Nephron (organoid): ENCODE data around the gene MAPK8IP2.

Source experiments
- H3K27ac Mint-ChIP-seq, 3 experiments: 2 replicates each; pipeline ENCODE4 v1.8.0; 2020; ENCODE audit warnings: mixed read lengths in 3 of 3, mild to moderate bottlenecking in 2 of 3, moderate library complexity in 1 of 3
- H3K27me3 Mint-ChIP-seq: 2 replicates; pipeline ENCODE4 v1.8.0; 2021; ENCODE audit warnings: low read depth, mild to moderate bottlenecking, moderate library complexity, mixed read lengths
- H3K36me3 Mint-ChIP-seq: 2 replicates; pipeline ENCODE4 v1.8.0; 2020; ENCODE audit warnings: low read depth, mixed read lengths
- H3K4me1 Mint-ChIP-seq: 2 replicates; pipeline ENCODE4 v1.8.0; 2020; ENCODE audit warnings: mixed read lengths
- H3K4me3 Mint-ChIP-seq, 3 experiments: 2 replicates each; pipeline ENCODE4 v1.8.0; 2020; ENCODE audit warnings: mild to moderate bottlenecking in 3 of 3, mixed read lengths in 3 of 3, moderate library complexity in 2 of 3
- H3K9me3 Mint-ChIP-seq: 2 replicates; pipeline ENCODE4 v1.8.0; 2020; ENCODE audit warnings: mixed read lengths
- CTCF ChIP-seq, 3 experiments: fragments of 200-600 bp; sonication (generic); IDR thresholded peaks; one replicate each; pipeline ENCODE4 v1.5.0; 2021; ENCODE audit warnings: antibody characterized with exemption in 3 of 3; ENCODE audit not compliant: unreplicated experiment in 3 of 3

Gene MAPK8IP2

GRCh38 chr22:50585238-50585637 lies 15.4 kb upstream of the MAPK8IP2 start:
- TF ChIP-seq CTCF (IDR thresholded peaks at IDR 0.05; ENCODE audit: unreplicated experiment in 3 of 3) = no peak
- H3K4me3 Mint-ChIP-seq = peak overlapping the region; percentile 31 to 67 (median 59)
- no peaks in the 10 kb centered on the region for H3K9me3 Mint-ChIP-seq
- peaks cover 5% of the 10 kb centered on the region for H3K36me3 Mint-ChIP-seq
- peaks cover 2% of the 10 kb centered on the region for H3K4me1 Mint-ChIP-seq
- no peak overlapping the region for H3K27ac Mint-ChIP-seq
- no peaks in the 10 kb centered on the region for H3K27me3 Mint-ChIP-seq

- Mint-ChIP-seq H3K27me3 (no peaks in the 10 kb centered on the region), H3K4me1 (no peaks in the 10 kb centered on the region), H3K36me3 (no peaks in the 10 kb centered on the region), H3K4me3 (peak overlapping the region in 1 of 3 experiments; percentile 34), H3K9me3 (no peaks in the 10 kb centered on the region), H3K27ac (no peak overlapping the region)
- no peak for TF ChIP-seq CTCF (IDR thresholded peaks at IDR 0.05; ENCODE audit: unreplicated experiment in 3 of 3)
Observed at GRCh38 chr22:50585781-50586180, 14.8 kb upstream of the MAPK8IP2 start.

- H3K9me3 Mint-ChIP-seq = no peaks in the 10 kb centered on the region
- H3K27ac Mint-ChIP-seq = no peak overlapping the region
- no peaks in the 10 kb centered on the region for H3K36me3 Mint-ChIP-seq
- H3K4me3 Mint-ChIP-seq = no peak overlapping the region
- TF ChIP-seq CTCF (IDR thresholded peaks at IDR 0.05; ENCODE audit: unreplicated experiment in 3 of 3) = no peak
- no peaks in the 10 kb centered on the region for H3K4me1 Mint-ChIP-seq
- H3K27me3 Mint-ChIP-seq = no peaks in the 10 kb centered on the region
Observed at GRCh38 chr22:50586416-50586815, 14.2 kb upstream of the MAPK8IP2 start.

- Mint-ChIP-seq H3K27me3 (no peaks in the 10 kb centered on the region), H3K27ac (no peak overlapping the region), H3K4me1 (no peaks in the 10 kb centered on the region), H3K36me3 (peaks cover 4% of the 10 kb centered on the region), H3K9me3 (no peaks in the 10 kb centered on the region), H3K4me3 (no peak overlapping the region)
- no peak for TF ChIP-seq CTCF (IDR thresholded peaks at IDR 0.05; ENCODE audit: unreplicated experiment in 3 of 3)
Observed at GRCh38 chr22:50587407-50587806, 13.2 kb upstream of the MAPK8IP2 start.

GRCh38 chr22:50595189-50595588 lies 5.4 kb upstream of the MAPK8IP2 start:
- H3K36me3 Mint-ChIP-seq = peaks cover 13% of the 10 kb centered on the region
- no peak for TF ChIP-seq CTCF (IDR thresholded peaks at IDR 0.05; ENCODE audit: unreplicated experiment in 3 of 3)
- no peaks in the 10 kb centered on the region for H3K4me1 Mint-ChIP-seq

GRCh38 chr22:50597097-50597496 lies 3.5 kb upstream of the MAPK8IP2 start:
- peaks cover 13% of the 10 kb centered on the region for H3K36me3 Mint-ChIP-seq
- H3K4me3 Mint-ChIP-seq = peak overlapping the region; percentile 15 to 46 (median 40)
- peaks cover 6% of the 10 kb centered on the region for H3K4me1 Mint-ChIP-seq
- H3K27me3 Mint-ChIP-seq = peaks cover 18% of the 10 kb centered on the region
- H3K27ac Mint-ChIP-seq = no peak overlapping the region
- no peak for TF ChIP-seq CTCF (IDR thresholded peaks at IDR 0.05; ENCODE audit: unreplicated experiment in 3 of 3)
- H3K9me3 Mint-ChIP-seq = no peaks in the 10 kb centered on the region

More at GRCh38 chr22:50595189-50595588, 5.4 kb upstream of the MAPK8IP2 start:
- Mint-ChIP-seq H3K27ac (no peak overlapping the region), H3K27me3 (peaks cover 11% of the 10 kb centered on the region), H3K9me3 (no peaks in the 10 kb centered on the region), H3K4me3 (no peak overlapping the region)
